PFSK-1 (cell line): ENCODE results near the gene APCDD1.

Source experiments
- FOXP2 ChIP-seq: optimal IDR thresholded peaks from 2 replicates; pipeline ENCODE3; 2011; ENCODE audit warnings: borderline replicate concordance, control low read depth, inconsistent platforms; ENCODE audit not compliant: insufficient read depth; ENCODE audit errors: extremely low read length, extremely low read depth
- POLR2AphosphoS5 ChIP-seq: IDR thresholded peaks from 2 replicates; pipeline ENCODE4 v1.6.1; 2012; ENCODE audit warnings: low read depth, mild to moderate bottlenecking, control low read depth, low read length, moderate library complexity
- SIN3A ChIP-seq: IDR thresholded peaks from 2 replicates; pipeline ENCODE4 v1.6.1; 2012; ENCODE audit warnings: mild to moderate bottlenecking, low read length, moderate library complexity, borderline replicate concordance; ENCODE audit not compliant: insufficient read depth
- TF ChIP-seq, protein P1 (sequence below), 2 experiments: IDR thresholded peaks; 2 replicates each; pipeline versions ENCODE4 v1.6.1 to v1.8.0; 2011 to 2012; ENCODE audit warnings: low read depth in 2 of 2, low read length in 2 of 2, control low read depth in 1 of 2, inconsistent platforms in 1 of 2, mild to moderate bottlenecking in 1 of 2, moderate library complexity in 1 of 2; ENCODE audit not compliant: insufficient read depth in 1 of 2

DNA sequence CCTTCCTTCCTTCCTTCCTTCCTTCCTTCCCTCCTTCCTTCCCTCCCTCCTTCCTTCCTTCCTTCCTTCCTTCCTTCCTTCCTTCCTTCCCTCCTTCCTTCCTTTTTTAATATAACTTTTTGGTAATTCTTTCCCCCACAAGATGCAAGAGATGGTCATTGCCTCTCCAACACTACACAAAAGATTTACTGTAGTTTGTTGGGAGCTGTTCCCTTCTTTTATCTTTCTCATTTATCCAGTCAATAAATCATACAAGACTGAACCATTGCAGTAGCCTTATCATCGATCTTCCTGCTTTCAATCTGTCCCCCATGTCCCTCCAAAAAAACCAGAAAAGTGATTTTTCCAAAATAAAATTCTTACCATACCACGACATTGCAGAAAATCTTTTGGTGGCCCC lies 8.2 kb downstream of the APCDD1 start:
- TF ChIP-seq POLR2AphosphoS5, result no peak
- TF ChIP-seq, protein P1, sequence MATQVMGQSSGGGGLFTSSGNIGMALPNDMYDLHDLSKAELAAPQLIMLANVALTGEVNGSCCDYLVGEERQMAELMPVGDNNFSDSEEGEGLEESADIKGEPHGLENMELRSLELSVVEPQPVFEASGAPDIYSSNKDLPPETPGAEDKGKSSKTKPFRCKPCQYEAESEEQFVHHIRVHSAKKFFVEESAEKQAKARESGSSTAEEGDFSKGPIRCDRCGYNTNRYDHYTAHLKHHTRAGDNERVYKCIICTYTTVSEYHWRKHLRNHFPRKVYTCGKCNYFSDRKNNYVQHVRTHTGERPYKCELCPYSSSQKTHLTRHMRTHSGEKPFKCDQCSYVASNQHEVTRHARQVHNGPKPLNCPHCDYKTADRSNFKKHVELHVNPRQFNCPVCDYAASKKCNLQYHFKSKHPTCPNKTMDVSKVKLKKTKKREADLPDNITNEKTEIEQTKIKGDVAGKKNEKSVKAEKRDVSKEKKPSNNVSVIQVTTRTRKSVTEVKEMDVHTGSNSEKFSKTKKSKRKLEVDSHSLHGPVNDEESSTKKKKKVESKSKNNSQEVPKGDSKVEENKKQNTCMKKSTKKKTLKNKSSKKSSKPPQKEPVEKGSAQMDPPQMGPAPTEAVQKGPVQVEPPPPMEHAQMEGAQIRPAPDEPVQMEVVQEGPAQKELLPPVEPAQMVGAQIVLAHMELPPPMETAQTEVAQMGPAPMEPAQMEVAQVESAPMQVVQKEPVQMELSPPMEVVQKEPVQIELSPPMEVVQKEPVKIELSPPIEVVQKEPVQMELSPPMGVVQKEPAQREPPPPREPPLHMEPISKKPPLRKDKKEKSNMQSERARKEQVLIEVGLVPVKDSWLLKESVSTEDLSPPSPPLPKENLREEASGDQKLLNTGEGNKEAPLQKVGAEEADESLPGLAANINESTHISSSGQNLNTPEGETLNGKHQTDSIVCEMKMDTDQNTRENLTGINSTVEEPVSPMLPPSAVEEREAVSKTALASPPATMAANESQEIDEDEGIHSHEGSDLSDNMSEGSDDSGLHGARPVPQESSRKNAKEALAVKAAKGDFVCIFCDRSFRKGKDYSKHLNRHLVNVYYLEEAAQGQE (IDR thresholded peaks at IDR 0.05; ENCODE audit: insufficient read depth in 1 of 2, low read depth in 2 of 2, low read length in 2 of 2), result no peak
- no peak for TF ChIP-seq FOXP2
- TF ChIP-seq SIN3A, result no peak
